ENCODE measurements around the gene BPGM. TPM values are rescaled to one million over a fixed set of nuclear protein-coding genes. Genes with fewer than 3 reads are reported as not detected.

Gene BPGM
- total and polyA plus RNA-seq, 7 donors, result 9.0 to 22.8 (median 14.8) TPM

- H3K4me3 ChIP-seq, result no peak overlapping the region
- TF ChIP-seq CTCF (IDR thresholded peaks at IDR 0.05) (no peak), POLR2AphosphoS5 (IDR thresholded peaks at IDR 0.05) (no peak), POLR2A (IDR thresholded peaks at IDR 0.05) (no peak), EP300 (IDR thresholded peaks at IDR 0.05) (no peak)
- 72 to 84% methylated on average over 5 of the region's 5 CpGs for WGBS, 2 donors
- peaks cover 0 to 45% (median 34%) of the 10 kb centered on the region in 4 donors for H3K4me1 ChIP-seq
- intact Hi-C loops (cut with DNase I), result no loop called here
- DNase-seq, result no peak
- H3K27me3 ChIP-seq, result no peaks in the 10 kb centered on the region
- H3K9me3 ChIP-seq, result no peaks in the 10 kb centered on the region
- no peak overlapping the region for H3K27ac ChIP-seq
- no peaks in the 10 kb centered on the region for H3K36me3 ChIP-seq
Observed at GRCh38 chr7:134706468-134706867, 59.8 kb downstream of the BPGM start.

- DNase-seq, result no peak
- WGBS, 2 donors, result 94 to 97% methylated on average over 4 of the region's 4 CpGs
Observed at GRCh38 chr7:134707663-134708378, 61.2 kb downstream of the BPGM start.

GRCh38 chr7:134708692-134709091 lies 62.0 kb downstream of the BPGM start:
- intact Hi-C loops (cut with DNase I), result no loop called here
- Histone ChIP-seq H3K4me3 (no peak overlapping the region), H3K9me3 (no peaks in the 10 kb centered on the region), H3K36me3 (no peaks in the 10 kb centered on the region), H3K27me3 (no peaks in the 10 kb centered on the region), H3K4me1 (peaks cover 0 to 40% (median 27%) of the 10 kb centered on the region in 4 donors), H3K27ac (peak overlapping the region; percentile 14 to 64 (median 50))
- TF ChIP-seq POLR2AphosphoS5 (IDR thresholded peaks at IDR 0.05), result no peak
- TF ChIP-seq POLR2A (IDR thresholded peaks at IDR 0.05), result no peak
- TF ChIP-seq CTCF (IDR thresholded peaks at IDR 0.05), result no peak
- no peak for TF ChIP-seq EP300 (IDR thresholded peaks at IDR 0.05)
- DNase-seq, result no peak
- WGBS, 2 donors, result 47 to 61% methylated on average over 2 of the region's 2 CpGs

More at GRCh38 chr7:134707663-134708378, 61.2 kb downstream of the BPGM start:
- Histone ChIP-seq H3K9me3 (no peaks in the 10 kb centered on the region), H3K27me3 (no peaks in the 10 kb centered on the region), H3K27ac (peak overlapping the region in 1 of 4 donors; percentile 56), H3K36me3 (no peaks in the 10 kb centered on the region), H3K4me1 (peaks cover 0 to 48% (median 36%) of the 10 kb centered on the region in 4 donors), H3K4me3 (no peak overlapping the region)
- intact Hi-C loops (cut with DNase I), result no loop called here
- TF ChIP-seq POLR2A (IDR thresholded peaks at IDR 0.05) (no peak), EP300 (IDR thresholded peaks at IDR 0.05) (no peak), CTCF (IDR thresholded peaks at IDR 0.05) (no peak), POLR2AphosphoS5 (IDR thresholded peaks at IDR 0.05) (no peak)

GRCh38 chr7:134709197-134709596 lies 62.5 kb downstream of the BPGM start:
- 89 to 96% methylated on average over 2 of the region's 2 CpGs for WGBS, 2 donors
- no peak overlapping the region for H3K4me3 ChIP-seq
- peaks cover 0 to 35% (median 23%) of the 10 kb centered on the region in 4 donors for H3K4me1 ChIP-seq
- no peaks in the 10 kb centered on the region for H3K9me3 ChIP-seq
- DNase-seq, result no peak
- no peaks in the 10 kb centered on the region for H3K36me3 ChIP-seq
- TF ChIP-seq CTCF (IDR thresholded peaks at IDR 0.05) (no peak), POLR2AphosphoS5 (IDR thresholded peaks at IDR 0.05) (no peak), EP300 (IDR thresholded peaks at IDR 0.05) (no peak), POLR2A (IDR thresholded peaks at IDR 0.05) (no peak)
- H3K27me3 ChIP-seq, result no peaks in the 10 kb centered on the region
- H3K27ac ChIP-seq, result peak overlapping the region; percentile 14 to 64 (median 50)
- intact Hi-C loops (cut with DNase I), result no loop called here
